Posterior vena cava (tissue), 2 donors: ENCODE measurements around the gene MPHOSPH9. TPM values are rescaled to one million over a fixed set of nuclear protein-coding genes. Genes with fewer than 3 reads are reported as not detected.

Experiments
- DNase-seq: peaks from one replicate; pipeline ENCODE4 v3.0.0-alpha.2; 2020; ENCODE audit warnings: low spot score
- intact Hi-C, 2 donors: fragments of 100-400 bp; cut with DNase I; formaldehyde crosslinking; loops; one replicate each; pipeline versions ENCODE4 v1.14.1 to v1.14.2; 2022 to 2023
- total RNA-seq, 2 donors: library from RNA; stranded (reverse); fragmentation: NEBNext Ultra II Directional; extraction: Animal tissue kit (Norgen Biotek cat#: 25700); gene quantifications; one replicate each; pipeline ENCODE4 v1.2.1, GENCODE V29; 2021
- donor health status: DM: yes; HTN: yes; CAD: no.
- donor health status: DM: yes; HTN: yes; CAD: no.

The MPHOSPH9 gene
- total RNA-seq, 2 donors from 2014 or later = 12.6 to 18.7 TPM

DNA sequence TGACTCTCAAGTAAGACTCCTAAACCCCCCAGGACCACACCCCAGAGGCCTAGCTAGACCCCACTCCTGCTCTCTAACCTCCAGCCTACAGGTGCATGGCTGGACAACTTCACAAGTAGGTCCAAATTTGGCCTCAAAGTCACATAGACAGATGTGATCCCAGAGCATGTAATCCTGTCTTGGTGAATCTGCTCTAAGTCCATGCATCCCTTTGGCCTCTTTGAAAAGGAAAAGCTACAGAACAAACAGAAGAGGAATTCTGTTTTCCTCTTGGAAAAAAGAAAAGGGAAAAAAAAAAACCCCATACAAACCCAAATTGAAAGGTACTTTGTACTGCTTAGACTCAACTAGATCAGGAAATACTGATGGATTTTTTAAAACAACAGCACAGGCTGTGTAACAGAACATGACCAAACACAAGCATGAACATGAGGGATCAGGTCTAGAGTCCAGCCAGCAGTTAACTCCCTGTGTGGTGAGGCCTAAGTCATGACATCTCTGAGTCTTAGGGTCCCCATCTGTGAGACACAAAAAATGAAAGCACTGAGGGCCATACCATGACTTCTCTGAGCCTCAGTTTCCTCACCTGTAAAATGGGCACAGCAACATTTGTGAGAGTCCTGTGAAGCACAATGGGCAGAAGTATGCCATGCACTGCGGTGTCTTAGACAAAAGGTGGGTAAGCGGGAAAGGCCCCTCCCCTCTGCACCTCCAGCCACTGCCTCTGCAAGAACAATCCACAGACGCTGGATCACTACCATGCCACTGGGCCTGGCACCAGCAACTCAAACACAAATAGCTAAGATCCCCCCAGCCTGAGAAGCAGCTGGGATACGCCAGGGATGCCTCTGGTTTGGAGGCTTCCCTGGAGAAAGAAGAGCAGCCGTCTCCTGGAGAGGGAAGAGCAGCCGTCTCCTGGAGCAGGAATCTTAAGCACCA is 92.0 kb downstream of the MPHOSPH9 start:
- no peak for DNase-seq
- intact Hi-C loops = loop anchor here in 1 of 2 donors (10.0 kb wide), 3 partner anchors 84 to 146 kb away; no protein-coding TSS in a partner anchor

DNA sequence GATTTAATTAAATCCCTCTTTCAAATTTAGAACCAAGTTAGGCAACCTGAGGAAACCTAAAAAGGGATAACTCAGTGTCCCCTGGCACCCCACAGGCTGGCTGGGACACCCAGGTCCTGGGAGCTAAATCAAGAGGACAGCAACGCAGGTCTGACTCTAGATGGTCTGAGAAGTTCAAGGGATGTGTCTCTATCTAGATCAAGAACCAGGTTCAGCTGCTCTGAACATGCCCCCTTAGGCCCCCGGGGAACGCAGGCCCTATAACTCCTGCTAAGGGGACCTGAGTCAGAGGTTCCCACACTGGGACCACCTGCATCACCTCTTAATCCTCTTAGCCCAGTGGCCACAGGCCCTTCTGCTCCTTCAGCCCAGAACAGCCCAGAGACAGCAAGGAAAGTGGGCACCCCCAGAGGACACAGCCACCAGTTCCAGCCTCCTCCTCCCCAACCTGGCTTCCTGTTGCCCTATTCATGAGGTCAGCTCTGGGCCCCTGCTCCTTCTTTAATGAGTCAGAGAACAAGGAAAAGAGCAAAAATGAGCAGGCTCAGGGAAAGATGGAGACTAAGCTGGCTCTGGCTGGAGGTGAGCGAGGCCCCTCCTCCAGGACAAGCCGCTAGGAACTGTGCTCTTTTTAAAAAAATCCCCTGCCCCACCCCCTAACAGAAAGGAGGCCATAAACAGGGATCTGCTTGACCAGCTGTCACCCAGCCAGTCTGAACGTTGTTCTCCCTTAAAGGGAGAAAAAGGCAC is 92.8 kb downstream of the MPHOSPH9 start:
- DNase-seq = no peak
- intact Hi-C loops = loop anchor here in 1 of 2 donors (10.0 kb wide), 3 partner anchors 85 to 145 kb away; no protein-coding TSS in a partner anchor

DNA sequence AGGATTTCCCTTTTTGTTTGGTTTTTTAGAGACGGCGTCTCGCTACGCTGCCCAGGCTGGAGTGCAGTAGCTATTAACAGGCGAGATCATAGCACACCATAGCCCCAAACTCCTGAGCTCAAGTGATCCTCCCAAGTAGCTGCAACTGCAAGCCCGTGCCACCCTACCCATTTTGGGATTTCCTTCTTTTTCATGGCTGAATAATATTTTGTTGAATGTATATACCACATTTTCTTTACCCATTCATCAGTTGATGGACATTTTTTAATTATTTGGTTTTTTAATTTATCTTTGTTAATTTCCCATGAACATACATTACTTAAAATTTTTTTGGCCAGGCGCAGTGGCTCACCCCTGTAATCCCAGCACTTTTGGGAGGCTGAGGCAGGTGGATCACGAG is 97.3 kb downstream of the MPHOSPH9 start:
- DNase-seq = peak; percentile 1
- intact Hi-C loops = no loop called here

DNA sequence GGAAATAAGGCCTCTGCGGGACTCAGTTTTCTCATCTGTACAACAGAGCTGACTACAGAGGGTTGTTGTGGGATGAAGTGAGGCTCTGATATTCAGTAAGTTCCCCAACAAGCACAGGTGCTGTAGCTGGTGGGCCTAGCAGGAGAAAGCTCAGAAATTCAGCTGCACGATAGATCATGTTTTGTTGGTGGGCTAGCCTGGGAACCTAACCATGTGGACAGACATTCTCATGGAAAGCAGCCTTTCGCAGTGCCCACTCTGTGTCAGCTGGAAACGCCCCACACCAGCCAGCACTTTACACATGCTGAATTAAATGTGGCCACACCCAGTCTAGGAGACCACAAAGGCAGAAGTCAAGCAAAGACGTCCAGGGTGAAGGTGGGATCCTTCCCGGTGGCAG is 98.1 kb downstream of the MPHOSPH9 start:
- intact Hi-C loops = no loop called here
- no peak for DNase-seq

DNA sequence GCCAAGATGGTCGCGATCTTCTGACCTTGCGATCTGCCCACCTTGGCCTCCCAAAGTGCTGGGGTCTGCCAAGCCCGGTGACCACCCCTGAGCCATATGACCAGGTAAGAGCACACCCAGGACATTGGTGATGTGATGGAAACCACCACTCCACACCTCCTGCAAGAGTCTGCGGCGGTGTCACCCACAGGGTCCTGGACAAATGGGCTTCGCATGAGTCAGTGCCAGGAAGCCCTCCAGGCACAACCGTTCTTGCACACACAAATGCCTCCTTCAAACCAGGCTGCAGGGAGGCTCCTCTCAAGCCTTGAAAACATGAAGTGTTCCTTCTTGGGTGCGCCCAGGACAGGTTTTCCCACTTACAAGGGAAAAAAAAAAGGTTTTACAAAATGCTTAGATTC is 98.7 kb downstream of the MPHOSPH9 start:
- intact Hi-C loops = no loop called here
- DNase-seq = no peak

DNA sequence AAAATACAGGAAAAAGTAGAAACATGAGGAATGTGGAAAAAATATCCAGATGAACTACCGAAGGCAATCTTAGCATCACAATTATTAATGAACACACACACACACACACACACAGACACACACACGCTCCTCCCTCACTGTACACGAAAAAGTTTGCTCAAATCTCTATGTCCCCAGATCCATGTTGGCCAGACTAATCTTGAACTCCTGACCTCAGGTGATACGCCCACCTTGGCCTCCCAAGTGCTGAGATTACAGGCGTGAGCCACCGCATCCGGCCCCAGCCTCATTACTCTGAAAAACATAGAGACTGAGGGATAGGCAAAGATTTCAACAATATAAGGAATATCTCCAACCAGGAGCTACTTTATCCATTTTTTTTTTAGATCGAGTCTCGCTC is 99.2 kb downstream of the MPHOSPH9 start:
- DNase-seq = no peak

DNA sequence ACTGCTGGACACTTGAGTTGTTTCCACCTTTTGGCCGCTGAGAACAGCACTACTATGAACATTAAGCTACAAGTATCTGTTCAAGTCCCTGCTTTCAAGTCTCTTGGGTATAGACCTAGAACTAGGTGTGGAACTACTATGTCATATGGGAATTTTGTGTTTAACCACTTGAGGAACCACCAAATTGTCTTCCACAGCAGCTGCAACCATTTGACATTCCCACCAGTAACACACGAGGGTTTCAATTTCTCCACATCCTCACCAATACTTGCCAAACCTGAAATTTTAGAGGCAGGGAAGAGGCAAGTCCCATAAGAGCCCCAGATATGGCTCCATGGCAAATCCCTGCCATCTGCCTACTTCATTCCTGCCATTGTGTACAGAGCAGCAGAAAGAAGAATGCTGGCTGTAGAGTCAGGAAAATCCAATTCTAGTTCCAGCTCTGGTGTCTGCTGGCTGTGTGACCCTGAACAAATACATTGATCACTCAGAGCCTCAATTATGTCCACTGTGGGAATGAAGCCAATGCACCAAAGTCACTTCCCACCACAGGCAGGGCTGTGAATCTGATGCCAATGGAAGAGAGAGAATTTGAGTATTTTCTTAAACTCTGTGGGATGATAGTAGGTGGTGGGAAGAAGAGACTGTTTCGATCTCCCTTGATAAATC is 99.9 kb downstream of the MPHOSPH9 start:
- intact Hi-C loops = no loop called here
- no peak for DNase-seq

More for the DNA sequence above, 99.2 kb downstream of the MPHOSPH9 start:
- intact Hi-C loops = no loop called here

DNA sequence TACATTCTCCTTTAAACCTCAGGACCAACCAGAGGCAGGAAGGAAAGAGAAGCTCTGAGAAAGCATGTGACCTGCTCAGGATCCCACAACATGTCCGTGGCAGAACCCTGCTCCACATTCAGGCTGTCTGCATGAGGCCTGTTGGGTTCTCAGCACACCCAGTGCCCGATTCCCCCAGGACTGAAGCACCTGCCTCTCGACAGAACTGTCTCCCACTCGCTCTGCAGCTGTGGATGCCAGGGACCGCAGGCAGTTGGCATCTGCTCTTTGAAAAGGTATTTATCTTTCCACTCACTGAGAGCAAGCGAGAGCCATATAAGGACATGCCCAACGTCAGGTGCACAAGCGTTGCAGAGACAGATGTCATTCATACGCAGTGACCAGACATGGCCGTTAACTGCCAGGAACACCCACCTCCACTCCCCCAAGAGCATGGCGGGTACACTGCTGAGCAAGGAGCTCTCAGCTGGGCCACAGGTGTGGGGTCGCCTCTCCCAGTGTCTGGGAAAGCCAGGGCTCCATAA is 101.0 kb downstream of the MPHOSPH9 start:
- no peak for DNase-seq
- intact Hi-C loops = no loop called here

DNA sequence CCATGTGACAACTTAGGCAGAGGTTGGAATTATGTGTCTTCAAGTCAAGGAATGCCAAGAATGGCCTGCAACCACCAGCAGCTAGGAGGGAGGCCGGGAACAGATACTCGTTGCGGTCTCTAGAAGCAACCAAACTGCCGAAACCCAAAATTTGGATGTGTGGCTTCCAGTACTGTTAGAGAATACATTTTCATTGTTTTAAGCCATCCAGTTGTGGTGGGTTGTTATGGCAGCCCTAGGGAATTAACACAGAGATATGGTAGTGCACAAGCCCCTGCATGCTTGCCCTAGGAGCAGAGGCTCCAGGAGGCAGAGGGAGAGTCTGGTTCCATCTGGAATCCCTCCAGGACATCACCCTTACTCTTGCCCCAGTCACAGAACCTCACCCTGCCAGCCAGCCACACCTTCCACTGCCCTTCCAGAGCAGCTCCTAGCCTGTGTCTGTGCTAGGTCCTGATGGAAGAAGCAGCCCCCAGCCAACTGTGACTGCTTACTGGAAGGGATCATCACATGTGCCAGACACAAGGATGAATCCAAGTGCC is 101.6 kb downstream of the MPHOSPH9 start:
- intact Hi-C loops = no loop called here
- DNase-seq = no peak

DNA sequence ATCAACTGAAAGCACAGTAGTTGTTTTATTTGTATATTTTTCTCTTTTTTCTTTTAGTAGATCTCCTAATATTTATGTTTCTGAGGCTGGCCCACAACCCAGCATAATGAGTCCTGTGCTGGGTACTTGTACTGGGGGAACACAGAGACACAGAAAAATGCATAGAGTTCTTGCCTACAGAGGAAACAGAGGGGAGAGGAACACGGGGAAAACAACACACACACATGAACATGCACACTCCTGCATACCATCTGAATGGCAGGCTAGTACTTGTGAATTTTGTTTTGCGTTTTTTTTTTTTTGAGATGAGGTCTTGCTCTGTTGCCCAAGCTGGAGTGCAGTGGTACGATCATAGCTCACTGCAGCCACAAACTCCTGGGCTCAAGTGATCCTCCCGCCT is 103.3 kb downstream of the MPHOSPH9 start:
- no peak for DNase-seq
- intact Hi-C loops = loop anchor here in 1 of 2 donors (5.0 kb wide), 1 partner anchor 1532 kb away; no protein-coding TSS in a partner anchor

DNA sequence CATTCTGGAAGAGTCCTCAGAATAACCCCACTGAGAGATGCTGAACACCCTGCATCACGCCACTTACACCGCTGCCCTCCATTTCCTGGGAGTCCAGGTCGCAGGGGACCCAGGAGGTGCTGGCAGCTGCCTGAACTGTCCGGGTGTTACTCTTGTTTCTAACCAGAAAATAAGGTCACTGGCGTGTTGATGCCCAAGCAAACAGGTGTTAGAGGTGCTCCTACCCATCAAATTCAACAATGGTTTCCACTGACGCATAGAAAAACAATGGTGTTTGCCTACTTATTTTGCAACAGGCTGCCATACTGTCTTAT is 105.8 kb downstream of the MPHOSPH9 start:
- no peak for DNase-seq
- intact Hi-C loops = loop anchor here in 1 of 2 donors (5.0 kb wide), 1 partner anchor 1530 kb away; no protein-coding TSS in a partner anchor

DNA sequence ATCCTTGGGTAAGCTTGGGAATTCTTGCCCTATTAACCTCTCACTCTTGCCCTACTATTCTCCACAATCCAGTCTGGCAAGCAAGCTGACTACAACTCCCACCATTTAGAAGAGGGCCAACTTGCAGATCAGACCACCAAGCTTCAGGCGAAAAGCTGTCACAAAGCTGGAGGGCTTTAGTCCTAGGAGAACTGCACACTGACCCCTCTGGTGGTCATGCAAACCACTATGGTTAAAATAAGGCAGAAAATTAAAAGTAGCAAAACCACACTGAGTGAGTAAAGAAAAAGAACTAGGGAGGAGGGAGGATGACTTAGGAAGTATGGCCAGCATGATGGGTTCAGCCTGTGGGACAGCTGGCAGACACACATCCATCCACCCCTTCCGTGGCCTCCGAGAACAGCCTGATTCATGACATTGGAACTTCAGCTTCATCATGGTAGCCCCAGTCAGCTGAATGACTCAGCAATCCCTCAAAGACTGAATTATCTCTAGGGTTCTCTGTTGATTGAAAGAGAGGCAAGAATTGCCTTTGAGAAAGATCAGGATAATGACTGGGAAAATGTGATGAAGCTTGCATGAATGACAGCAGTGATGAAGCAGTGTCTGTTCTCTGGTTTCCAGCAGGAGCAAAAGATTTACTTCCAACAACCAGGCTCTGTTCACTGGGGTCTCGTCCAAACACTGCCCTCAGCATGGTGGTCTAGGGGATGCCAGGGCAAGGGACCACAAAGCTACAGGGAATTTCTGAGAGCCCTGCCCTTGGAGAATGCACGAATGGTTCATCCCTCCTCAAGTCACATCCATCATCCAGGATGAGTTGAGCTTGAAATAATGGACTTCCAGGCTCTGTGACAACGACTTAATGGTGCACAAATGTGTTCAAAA is 106.4 kb downstream of the MPHOSPH9 start:
- no peak for DNase-seq
- intact Hi-C loops = loop anchor here in 1 of 2 donors (5.0 kb wide), 1 partner anchor 1529 kb away; no protein-coding TSS in a partner anchor

DNA sequence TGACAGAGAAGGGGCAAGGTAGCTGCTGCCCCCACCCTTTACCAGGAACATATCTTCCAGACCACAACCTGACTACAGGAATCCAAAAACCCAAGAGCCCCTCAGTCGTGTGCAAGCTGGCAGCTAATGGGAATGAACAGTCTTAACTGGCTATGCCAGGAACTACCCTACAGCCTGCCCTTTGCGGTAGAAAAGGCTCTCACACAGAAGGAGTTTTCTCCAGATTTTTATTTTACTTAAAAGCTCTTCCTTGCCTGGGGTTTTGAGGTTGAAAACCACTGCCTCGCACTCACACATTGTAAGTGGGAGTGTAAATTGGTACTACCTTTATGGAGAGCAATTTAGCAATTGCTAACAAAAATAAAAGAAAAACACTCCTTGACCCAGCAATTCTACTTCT is 110.3 kb downstream of the MPHOSPH9 start:
- intact Hi-C loops = no loop called here
- no peak for DNase-seq

DNA sequence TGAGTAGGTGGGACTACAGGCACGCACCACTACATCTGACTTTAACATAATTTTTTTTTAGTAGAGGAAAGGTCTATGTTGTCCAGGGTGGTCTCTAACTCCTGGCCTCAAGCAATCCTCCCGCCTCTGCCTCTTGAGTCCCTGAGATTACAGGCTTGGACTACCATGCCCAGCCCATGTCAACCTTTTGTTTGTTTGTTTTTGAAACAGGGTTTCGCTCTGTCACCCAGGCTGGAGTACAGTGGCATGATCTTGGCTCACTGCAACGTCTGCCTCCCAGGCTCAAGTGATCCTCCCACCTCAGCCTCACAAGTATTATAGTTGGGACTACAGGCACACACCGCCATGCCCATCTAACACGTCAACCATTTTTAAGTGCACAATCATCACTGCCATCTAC is 111.3 kb downstream of the MPHOSPH9 start:
- intact Hi-C loops = no loop called here
- DNase-seq = no peak

DNA sequence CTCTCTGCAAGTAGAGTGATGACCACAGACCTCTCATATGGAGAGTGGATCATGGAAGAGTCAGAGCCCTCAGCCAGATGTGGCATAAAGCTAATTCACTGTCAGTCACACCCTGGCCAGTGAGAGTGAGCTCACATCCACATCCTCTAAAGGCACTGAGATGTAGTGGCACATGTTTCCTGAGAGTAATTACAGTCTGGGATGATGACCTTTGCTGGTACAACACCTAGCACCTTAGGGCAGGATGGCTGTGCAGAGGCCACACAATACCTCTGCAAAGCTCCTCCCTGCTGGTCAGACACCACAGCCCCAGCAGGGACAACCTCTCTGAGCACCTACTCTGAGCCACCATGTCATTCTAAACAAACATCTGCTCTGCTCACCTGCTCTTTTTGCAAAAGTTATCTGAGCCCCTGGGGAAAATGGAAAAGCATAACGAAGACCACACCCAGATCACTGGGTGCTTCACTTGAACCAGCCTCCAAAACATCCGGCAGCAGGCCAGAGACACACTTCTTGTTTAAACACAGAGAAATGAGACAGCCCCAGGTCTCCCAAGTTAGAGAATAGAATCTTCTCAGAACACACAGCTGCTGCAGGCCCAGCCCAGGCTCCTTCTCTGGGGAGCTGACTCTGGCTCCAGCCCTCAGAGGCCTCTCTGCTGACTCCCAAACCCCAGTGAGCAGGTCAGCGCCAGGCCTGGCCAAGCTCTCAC is 112.3 kb downstream of the MPHOSPH9 start:
- no peak for DNase-seq
- intact Hi-C loops = no loop called here

DNA sequence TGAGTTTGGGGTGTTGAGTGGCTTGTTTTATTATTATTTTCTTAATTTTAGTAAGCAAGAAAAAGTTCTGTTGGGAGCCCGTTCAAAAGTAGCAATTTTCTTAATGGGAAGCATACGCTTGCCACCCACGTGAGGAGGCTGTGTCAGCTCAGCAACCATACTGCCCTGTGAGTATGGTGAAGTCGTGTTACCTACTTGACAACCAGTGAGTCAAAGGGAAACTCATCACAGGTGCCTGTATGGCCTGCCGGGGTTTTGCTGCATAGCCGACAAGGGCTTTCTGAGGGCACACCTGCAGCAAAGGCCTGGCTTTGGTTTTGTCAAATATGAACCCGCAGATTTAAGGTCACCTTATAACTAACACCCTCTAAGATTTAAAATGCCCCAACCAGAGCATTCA is 113.1 kb downstream of the MPHOSPH9 start:
- intact Hi-C loops = no loop called here
- no peak for DNase-seq

DNA sequence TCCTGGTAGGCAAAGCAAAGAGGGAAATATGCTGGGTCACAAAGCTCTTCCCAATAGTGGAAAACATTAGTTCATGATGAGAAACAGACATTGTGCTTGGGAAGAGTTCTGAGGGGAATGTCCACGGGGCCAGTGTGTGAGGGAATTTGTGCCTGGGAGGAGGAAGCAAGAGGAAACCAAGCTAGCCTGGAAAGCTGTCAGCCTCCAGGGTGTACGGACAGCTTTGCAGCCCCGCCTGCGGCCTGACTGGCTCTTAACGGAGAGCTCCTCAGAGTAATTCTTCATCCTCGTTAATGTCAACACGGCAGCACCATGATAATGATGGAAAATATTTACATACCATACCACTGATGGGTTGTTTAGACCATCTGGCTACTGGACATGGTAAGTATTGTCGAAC is 114.4 kb downstream of the MPHOSPH9 start:
- intact Hi-C loops = no loop called here
- no peak for DNase-seq
